ENCODE results near the gene CDC42EP5. TPM values are rescaled to one million over a fixed set of nuclear protein-coding genes. Genes with fewer than 3 reads are reported as not detected.

CDC42EP5 gene
- total RNA-seq, 2 experiments from 2014 or later = not detected

DNA sequence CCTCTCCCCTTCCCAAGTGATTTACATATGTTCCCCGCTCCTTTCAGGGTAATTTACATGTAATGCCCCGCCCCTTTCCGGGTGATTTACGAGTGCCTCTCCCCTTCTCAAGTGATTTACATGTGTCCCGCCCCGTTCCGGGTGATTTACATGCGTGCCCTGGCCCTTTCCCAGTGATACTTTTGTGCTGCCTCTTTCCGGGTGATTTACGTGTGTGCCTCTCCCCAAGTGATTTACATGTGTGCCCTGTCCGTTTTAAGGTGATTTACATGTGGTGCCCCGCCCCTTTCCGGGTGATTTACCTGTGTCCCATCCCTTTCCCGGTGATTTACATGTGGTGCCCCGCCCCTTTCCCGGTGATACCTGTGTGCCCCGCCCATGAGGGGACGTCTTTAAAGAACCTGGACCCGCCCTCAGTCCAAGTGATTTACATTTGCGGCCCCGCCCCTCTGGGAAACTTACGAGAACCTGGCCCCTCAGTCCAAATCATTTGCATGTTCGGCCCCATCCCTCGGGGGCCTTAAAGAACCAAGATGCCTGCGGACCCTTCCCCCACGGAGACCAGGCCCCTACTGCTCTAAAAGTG lies 9.0 kb downstream of the CDC42EP5 start:
- no TSS peak for BruUV-seq (replicated peaks)
- peak overlapping the region; percentile 76 for H3K4me3 ChIP-seq (ENCODE audit: low read depth, low read length, poor library complexity, severe bottlenecking)
- CTCF ChIA-PET (ENCODE audit: unreplicated experiment) = no interaction called here

DNA sequence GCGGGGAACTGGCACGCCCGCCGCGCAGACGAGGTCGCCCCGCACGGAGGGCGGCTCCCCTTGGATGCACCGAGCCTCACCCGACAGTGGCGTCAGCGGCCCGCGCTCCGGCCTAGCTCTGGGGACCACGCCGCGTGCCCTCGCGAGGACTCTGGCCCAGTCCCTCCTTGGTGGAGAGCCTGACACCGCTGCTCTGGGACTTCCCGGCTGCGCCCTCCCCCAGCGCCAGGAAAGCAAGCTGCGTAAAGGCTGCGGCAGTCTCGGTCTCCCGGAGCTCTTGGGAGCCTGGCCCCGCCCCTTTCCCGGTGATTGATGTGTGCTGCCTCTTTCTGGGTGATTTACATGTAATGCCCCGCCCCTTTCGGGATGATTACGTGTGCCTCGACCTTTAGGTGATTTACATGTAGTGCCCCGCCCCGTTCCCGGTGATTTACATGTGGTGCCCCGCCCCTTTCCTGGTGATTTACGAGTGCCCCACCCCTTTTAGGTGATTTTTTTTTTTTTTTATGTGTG lies 9.5 kb downstream of the CDC42EP5 start, which contains the start of gene LENG9:
Gene LENG9, minus strand, starts transcription at position 248 of the 513 bp plus-strand sequence. CDS start 252 bp downstream, outside the sequence.
- Histone ChIP-seq H4K20me1 (ENCODE audit: insufficient read depth, low read length) (no peaks in the 10 kb centered on the region; the same call in 1 of the 2 replicates), H3K9me3 (ENCODE audit: low read length) (no peaks in the 10 kb centered on the region), H3K4me1 (ENCODE audit: insufficient read depth, low read length, poor library complexity, severe bottlenecking) (peaks cover 20% of the 10 kb centered on the region), H3K27ac (ENCODE audit: low read depth, low read length, poor library complexity, severe bottlenecking) (peak within 1 kb of the TSS; percentile 92), H3K36me3 (ENCODE audit: insufficient read depth, low read length) (peaks cover 39% of the 10 kb centered on the region), H2AFZ (ENCODE audit: low read length) (peak within 1 kb of the TSS; percentile 84), H3K9me2 (ENCODE audit: insufficient read depth, low read length) (no peaks in the 10 kb centered on the region), H3K4me2 (ENCODE audit: low read length) (peak within 1 kb of the TSS; percentile 88), H3K4me3 (ENCODE audit: low read depth, low read length, poor library complexity, severe bottlenecking) (peak within 1 kb of the TSS; percentile 76), H3K79me2 (ENCODE audit: insufficient read depth, low read depth, low read length) (no peaks in the 10 kb centered on the region)
- POLR2A ChIA-PET = no interaction called here
- CTCF ChIA-PET (ENCODE audit: unreplicated experiment) = no interaction called here
- no TSS peak for BruUV-seq (replicated peaks)
- DNase-seq (ENCODE audit: low spot score) = peak; percentile 99
- no peak for TF ChIP-seq EZH2phosphoT487 (IDR thresholded peaks at IDR 0.05; ENCODE audit: borderline replicate concordance, low read depth, low read length)
- TF ChIP-seq, protein P1, sequence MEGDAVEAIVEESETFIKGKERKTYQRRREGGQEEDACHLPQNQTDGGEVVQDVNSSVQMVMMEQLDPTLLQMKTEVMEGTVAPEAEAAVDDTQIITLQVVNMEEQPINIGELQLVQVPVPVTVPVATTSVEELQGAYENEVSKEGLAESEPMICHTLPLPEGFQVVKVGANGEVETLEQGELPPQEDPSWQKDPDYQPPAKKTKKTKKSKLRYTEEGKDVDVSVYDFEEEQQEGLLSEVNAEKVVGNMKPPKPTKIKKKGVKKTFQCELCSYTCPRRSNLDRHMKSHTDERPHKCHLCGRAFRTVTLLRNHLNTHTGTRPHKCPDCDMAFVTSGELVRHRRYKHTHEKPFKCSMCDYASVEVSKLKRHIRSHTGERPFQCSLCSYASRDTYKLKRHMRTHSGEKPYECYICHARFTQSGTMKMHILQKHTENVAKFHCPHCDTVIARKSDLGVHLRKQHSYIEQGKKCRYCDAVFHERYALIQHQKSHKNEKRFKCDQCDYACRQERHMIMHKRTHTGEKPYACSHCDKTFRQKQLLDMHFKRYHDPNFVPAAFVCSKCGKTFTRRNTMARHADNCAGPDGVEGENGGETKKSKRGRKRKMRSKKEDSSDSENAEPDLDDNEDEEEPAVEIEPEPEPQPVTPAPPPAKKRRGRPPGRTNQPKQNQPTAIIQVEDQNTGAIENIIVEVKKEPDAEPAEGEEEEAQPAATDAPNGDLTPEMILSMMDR (conservative IDR thresholded peaks at IDR 0.05; ENCODE audit: low read length) = no peak
- intact Hi-C loops (cut with micrococcal nuclease; ENCODE audit: unreplicated experiment) = loop anchor here (1.0 kb wide), 1 partner anchor 14 kb away; the partner anchor contains the start of gene LENG8

More for the DNA sequence above, 9.0 kb downstream of the CDC42EP5 start:
- peak overlapping the region; percentile 84 for H2AFZ ChIP-seq (ENCODE audit: low read length)
- peaks cover 20% of the 10 kb centered on the region for H3K4me1 ChIP-seq (ENCODE audit: insufficient read depth, low read length, poor library complexity, severe bottlenecking)
- no peaks in the 10 kb centered on the region for H3K9me3 ChIP-seq (ENCODE audit: low read length)
- peak; percentile 99 for DNase-seq (ENCODE audit: low spot score)
- TF ChIP-seq, protein P1 (conservative IDR thresholded peaks at IDR 0.05; ENCODE audit: low read length) = no peak
- TF ChIP-seq EZH2phosphoT487 (IDR thresholded peaks at IDR 0.05; ENCODE audit: borderline replicate concordance, low read depth, low read length) = no peak
- peaks cover 34% of the 10 kb centered on the region for H3K36me3 ChIP-seq (ENCODE audit: insufficient read depth, low read length)
- peak overlapping the region; percentile 92 for H3K27ac ChIP-seq (ENCODE audit: low read depth, low read length, poor library complexity, severe bottlenecking)
- intact Hi-C loops (cut with micrococcal nuclease; ENCODE audit: unreplicated experiment) = loop anchor here (1.0 kb wide), 1 partner anchor 15 kb away; the partner anchor contains the start of gene LENG8
- H3K9me2 ChIP-seq (ENCODE audit: insufficient read depth, low read length) = no peaks in the 10 kb centered on the region
- peak overlapping the region; percentile 88 for H3K4me2 ChIP-seq (ENCODE audit: low read length)
- H3K79me2 ChIP-seq (ENCODE audit: insufficient read depth, low read depth, low read length) = no peaks in the 10 kb centered on the region
- POLR2A ChIA-PET = no interaction called here
- no peaks in the 10 kb centered on the region; the same call in 1 of the 2 replicates for H4K20me1 ChIP-seq (ENCODE audit: insufficient read depth, low read length)

All from OCI-LY7 (cell line).